Spleen (tissue), 11 donors: ENCODE data around the gene PRDX3. TPM values are rescaled to one million over a fixed set of nuclear protein-coding genes. Genes with fewer than 3 reads are reported as not detected.

Experiments used
- DNase-seq: peaks from one replicate; pipeline ENCODE4 v3.0.0-alpha.2; 2020
- H3K27ac ChIP-seq, 8 donors: fragments of 200-600 bp; sonication (generic) in 7 of 8; 1 replicate in 4 of 8; 2 replicates in 4 of 8; pipeline versions ENCODE4 v1.5.0 to v1.8.0; 2016 to 2021; ENCODE audit warnings: inconsistent platforms in 4 of 8, mild to moderate bottlenecking in 4 of 8, moderate library complexity in 1 of 8
- H3K27me3 ChIP-seq, 7 donors: fragments of 200-600 bp; sonication (generic) in 6 of 7; replicated peaks in 1 of 7; 1 replicate in 4 of 7; 2 replicates in 3 of 7; pipeline versions ENCODE4 v1.5.0 to v1.8.0; 2016 to 2021; ENCODE audit warnings: inconsistent platforms in 3 of 7, mild to moderate bottlenecking in 1 of 7
- H3K36me3 ChIP-seq, 6 donors: fragments of 200-600 bp; sonication (generic) in 5 of 6; 1 replicate in 4 of 6; 2 replicates in 2 of 6; pipeline versions ENCODE4 v1.5.0 to v1.8.0; 2016 to 2021; ENCODE audit warnings: inconsistent platforms in 2 of 6
- H3K4me1 ChIP-seq, 6 donors: fragments of 200-600 bp; sonication (generic) in 5 of 6; 1 replicate in 3 of 6; 2 replicates in 3 of 6; pipeline versions ENCODE4 v1.5.0 to v1.8.0; 2016 to 2021; ENCODE audit warnings: inconsistent platforms in 3 of 6
- H3K4me3 ChIP-seq, 8 donors: fragments of 200-600 bp; sonication (generic) in 7 of 8; 1 replicate in 4 of 8; 2 replicates in 4 of 8; pipeline versions ENCODE4 v1.5.0 to v1.8.0; 2016 to 2021; ENCODE audit warnings: inconsistent platforms in 4 of 8, mild to moderate bottlenecking in 4 of 8, moderate library complexity in 2 of 8
- H3K9me3 ChIP-seq, 8 donors: fragments of 200-600 bp; sonication (generic) in 7 of 8; 1 replicate in 4 of 8; 2 replicates in 4 of 8; pipeline versions ENCODE4 v1.5.0 to v1.8.0; 2016 to 2021; ENCODE audit warnings: inconsistent platforms in 4 of 8
- POLR2A ChIP-seq, 3 donors: fragments of 450-650 bp; IDR thresholded peaks; one replicate each; pipeline ENCODE4 v1.5.1; 2017; ENCODE audit warnings: antibody characterized with exemption in 3 of 3, mild to moderate bottlenecking in 1 of 3
- POLR2AphosphoS5 ChIP-seq, 3 donors: sonication (generic); formaldehyde crosslinking; IDR thresholded peaks; one replicate each; pipeline ENCODE4 v1.5.1; 2017; ENCODE audit warnings: antibody characterized with exemption in 3 of 3
- WGBS, 5 donors: extraction: QIAGEN DNeasy Blood & Tissue Kit in 3 of 5; methylation state at CpG; one replicate each; pipeline versions ENCODE4 v1.1.5 to v1.1.7; 2013 to 2018; 5-methylcytosine and 5-hydroxymethylcytosine counted together
- intact Hi-C: fragments of 100-400 bp; cut with DNase I; formaldehyde crosslinking; loops from one replicate; pipeline ENCODE4 v1.15.0; 2023; ENCODE audit warnings: low total_unique reads
- polyA plus RNA-seq, 3 donors: library from polyadenylated mRNA; stranded (reverse); fragments of 200-250 nt; gene quantifications; one replicate each; pipeline ENCODE4 v1.2.1, GENCODE V29; 2013
- total RNA-seq, 7 donors: library from RNA; depleted of rRNA in 3 of 7; stranded (reverse); fragments of >200 nt in 3 of 7; fragmentation: NEBNext Ultra II Directional in 4 of 7; extraction: Animal tissue kit (Norgen Biotek cat#: 25700) in 4 of 7; gene quantifications; one replicate each; pipeline versions ENCODE4 v1.1.0 to v1.2.1, GENCODE V29; 2016 to 2021
- TF ChIP-seq, protein P1 (sequence below), 11 experiments: fragments of 200-600 bp in 7 of 11; fragments of 450-650 bp in 4 of 11; sonication (generic) in 4 of 11; IDR thresholded peaks in 8 of 11; conservative IDR thresholded peaks in 3 of 11; 1 replicate in 7 of 11; 2 replicates in 4 of 11; pipeline versions ENCODE4 v1.4.0 to v1.8.0; 2016 to 2021; ENCODE audit warnings: antibody characterized with exemption in 11 of 11, inconsistent platforms in 4 of 11, mild to moderate bottlenecking in 1 of 11
- donor health status: healthy with polysubstance abuse.
- donor health status: DM: no; HTN: no; CAD: no; lungs with moderate emphysema.
- donor health status: DM: no; HTN: no; CAD: no.
- donor health status: Bipolar disorder and iron deficiency.
- donor health status: healthy.
- donor health status: DM: no; HTN: no; CAD: no.
- donor health status: DM: yes; HTN: yes; CAD: no.

Gene PRDX3
- total and polyA plus RNA-seq, 10 donors: 61.9 to 138 (median 96.5) TPM

DNA sequence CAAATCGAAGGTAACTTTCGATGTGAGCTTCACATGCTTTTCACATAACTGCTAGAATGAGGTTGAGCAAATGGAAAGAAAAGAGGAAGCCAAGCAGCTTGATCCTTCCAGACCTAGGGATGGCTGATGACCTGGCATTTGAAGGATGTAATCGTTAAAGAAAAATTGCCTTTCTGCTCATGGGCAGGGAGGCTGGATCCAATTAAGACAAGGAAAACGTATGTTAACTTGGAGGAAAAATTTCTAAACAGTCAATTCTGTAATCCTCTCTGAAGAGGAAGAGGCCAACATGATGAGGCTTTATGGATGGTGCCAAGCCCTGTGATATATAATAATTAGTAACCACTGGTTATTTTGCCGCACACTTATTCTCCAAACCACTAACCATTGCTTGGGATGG lies 41.3 kb upstream of the PRDX3 start:
- TF ChIP-seq, protein P1, sequence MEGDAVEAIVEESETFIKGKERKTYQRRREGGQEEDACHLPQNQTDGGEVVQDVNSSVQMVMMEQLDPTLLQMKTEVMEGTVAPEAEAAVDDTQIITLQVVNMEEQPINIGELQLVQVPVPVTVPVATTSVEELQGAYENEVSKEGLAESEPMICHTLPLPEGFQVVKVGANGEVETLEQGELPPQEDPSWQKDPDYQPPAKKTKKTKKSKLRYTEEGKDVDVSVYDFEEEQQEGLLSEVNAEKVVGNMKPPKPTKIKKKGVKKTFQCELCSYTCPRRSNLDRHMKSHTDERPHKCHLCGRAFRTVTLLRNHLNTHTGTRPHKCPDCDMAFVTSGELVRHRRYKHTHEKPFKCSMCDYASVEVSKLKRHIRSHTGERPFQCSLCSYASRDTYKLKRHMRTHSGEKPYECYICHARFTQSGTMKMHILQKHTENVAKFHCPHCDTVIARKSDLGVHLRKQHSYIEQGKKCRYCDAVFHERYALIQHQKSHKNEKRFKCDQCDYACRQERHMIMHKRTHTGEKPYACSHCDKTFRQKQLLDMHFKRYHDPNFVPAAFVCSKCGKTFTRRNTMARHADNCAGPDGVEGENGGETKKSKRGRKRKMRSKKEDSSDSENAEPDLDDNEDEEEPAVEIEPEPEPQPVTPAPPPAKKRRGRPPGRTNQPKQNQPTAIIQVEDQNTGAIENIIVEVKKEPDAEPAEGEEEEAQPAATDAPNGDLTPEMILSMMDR (IDR thresholded peaks at IDR 0.05 in 8 of 11, conservative IDR thresholded peaks at IDR 0.05 in 3 of 11): no peak
- intact Hi-C loops: loop anchor here (10.0 kb wide), 1 partner anchor 45 kb away; no protein-coding TSS in a partner anchor
- Histone ChIP-seq H3K9me3 (no peaks in the 10 kb centered on the region), H3K27ac (peak overlapping the region in 5 of 8 donors; percentile 5 to 71 (median 55)), H3K36me3 (no peaks in the 10 kb centered on the region), H3K27me3 (no peaks in the 10 kb centered on the region), H3K4me1 (peaks cover 15 to 99% (median 54%) of the 10 kb centered on the region in 6 donors), H3K4me3 (no peak overlapping the region)
- no peak for DNase-seq
- WGBS, 5 donors: 71 to 84% (median 73%) methylated on average over 5 of the region's 5 CpGs

DNA sequence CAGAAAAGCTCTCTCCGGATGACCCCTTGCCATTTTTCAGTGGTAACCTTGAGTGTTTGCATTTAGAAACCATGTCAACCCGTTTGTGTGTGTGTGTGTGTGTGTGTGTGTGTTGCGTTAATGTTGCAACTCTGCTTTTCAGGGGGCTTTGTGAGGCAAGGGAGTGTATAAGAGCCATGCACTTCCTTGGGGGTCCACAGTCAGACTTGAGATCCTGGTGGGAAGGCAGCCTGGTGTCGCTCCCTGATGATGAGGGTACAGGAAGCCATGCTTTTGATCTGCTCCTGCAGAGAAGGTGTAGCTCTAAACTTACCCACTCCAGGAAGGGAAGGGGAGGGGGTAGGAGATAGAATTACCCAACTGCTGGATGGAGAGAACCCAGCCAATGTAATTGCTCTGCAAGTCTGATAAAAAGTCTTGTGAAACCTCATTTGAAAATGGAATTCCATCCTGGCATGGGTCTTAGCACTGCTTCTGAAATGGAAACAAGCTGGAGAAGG lies 39.4 kb upstream of the PRDX3 start:
- DNase-seq: no peak
- TF ChIP-seq, protein P1 (IDR thresholded peaks at IDR 0.05 in 8 of 11, conservative IDR thresholded peaks at IDR 0.05 in 3 of 11): no peak
- TF ChIP-seq POLR2A (IDR thresholded peaks at IDR 0.05) (no peak), POLR2AphosphoS5 (IDR thresholded peaks at IDR 0.05) (no peak)
- peak overlapping the region in 2 of 8 donors; percentile 37 to 38 for H3K27ac ChIP-seq
- H3K36me3 ChIP-seq: peaks cover 0 to 1% (median 0%) of the 10 kb centered on the region in 6 donors
- H3K4me1 ChIP-seq: peaks cover 28 to 99% (median 63%) of the 10 kb centered on the region in 6 donors
- H3K27me3 ChIP-seq: no peaks in the 10 kb centered on the region
- no peak overlapping the region for H3K4me3 ChIP-seq
- 56 to 68% (median 58%) methylated on average over 4 of the region's 4 CpGs for WGBS, 5 donors
- intact Hi-C loops: loop anchor here (10.0 kb wide), 1 partner anchor 47 kb away; no protein-coding TSS in a partner anchor
- H3K9me3 ChIP-seq: no peaks in the 10 kb centered on the region

DNA sequence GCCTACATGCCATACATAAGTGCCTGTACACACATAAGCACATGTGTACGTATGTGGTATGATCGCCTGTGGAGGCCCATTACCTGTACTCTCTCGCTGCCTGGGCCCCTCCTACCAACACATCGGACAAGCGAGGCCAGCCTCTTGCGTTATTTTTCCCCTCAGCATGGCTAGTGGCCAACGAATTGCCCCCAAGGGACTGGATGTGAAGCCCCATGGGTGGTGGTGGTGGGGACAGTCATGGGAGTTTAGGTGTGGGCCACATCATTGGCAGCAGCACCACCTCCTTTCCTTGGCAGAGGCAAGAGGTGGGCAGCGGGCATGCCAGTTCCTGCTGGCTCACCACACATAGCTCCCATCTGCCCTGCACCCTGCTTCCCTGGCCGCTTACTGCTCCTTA lies 38.8 kb upstream of the PRDX3 start:
- 86 to 90% (median 88%) methylated on average over 9 of the region's 9 CpGs for WGBS, 5 donors
- Histone ChIP-seq H3K4me1 (peaks cover 28 to 99% (median 65%) of the 10 kb centered on the region in 6 donors), H3K27me3 (no peaks in the 10 kb centered on the region), H3K27ac (peak overlapping the region in 3 of 8 donors; percentile 10 to 38 (median 37)), H3K4me3 (no peak overlapping the region), H3K9me3 (no peaks in the 10 kb centered on the region), H3K36me3 (peaks cover 0 to 6% (median 0%) of the 10 kb centered on the region in 6 donors)
- TF ChIP-seq POLR2A (IDR thresholded peaks at IDR 0.05) (no peak), POLR2AphosphoS5 (IDR thresholded peaks at IDR 0.05) (no peak)
- TF ChIP-seq, protein P1 (IDR thresholded peaks at IDR 0.05 in 8 of 11, conservative IDR thresholded peaks at IDR 0.05 in 3 of 11): no peak
- intact Hi-C loops: loop anchor here (10.0 kb wide), 1 partner anchor 47 kb away; no protein-coding TSS in a partner anchor
- DNase-seq: no peak

DNA sequence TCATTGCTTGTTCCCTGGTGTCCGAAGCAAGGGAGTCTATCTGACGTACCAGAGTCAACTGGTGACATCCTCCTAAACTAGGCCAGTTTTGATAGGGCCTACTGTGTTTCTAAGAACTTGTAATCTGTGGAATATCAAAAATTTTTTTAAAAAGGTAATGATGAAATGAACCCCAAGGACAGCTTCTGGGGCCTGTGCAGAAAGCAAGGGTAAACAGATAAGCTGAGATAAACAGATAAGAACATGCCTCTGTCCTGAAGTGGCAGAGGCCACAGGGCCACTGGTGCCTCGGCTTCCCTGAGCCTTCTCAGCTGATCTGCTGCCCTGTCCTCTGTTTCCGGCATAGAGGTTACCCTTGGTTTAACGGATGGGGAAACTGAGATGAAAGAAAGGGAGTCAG lies 37.5 kb upstream of the PRDX3 start:
- WGBS, 5 donors: 79 to 85% (median 81%) methylated on average over 5 of the region's 5 CpGs
- Histone ChIP-seq H3K27ac (peak overlapping the region in 3 of 8 donors; percentile 21 to 39 (median 28)), H3K36me3 (peaks cover 0 to 6% (median 0%) of the 10 kb centered on the region in 6 donors), H3K4me1 (peaks cover 35 to 99% (median 69%) of the 10 kb centered on the region in 6 donors), H3K9me3 (no peaks in the 10 kb centered on the region), H3K4me3 (no peak overlapping the region), H3K27me3 (no peaks in the 10 kb centered on the region)
- TF ChIP-seq POLR2A (IDR thresholded peaks at IDR 0.05) (no peak), POLR2AphosphoS5 (IDR thresholded peaks at IDR 0.05) (no peak)
- TF ChIP-seq, protein P1 (IDR thresholded peaks at IDR 0.05 in 8 of 11, conservative IDR thresholded peaks at IDR 0.05 in 3 of 11): no peak
- intact Hi-C loops: loop anchor here (10.0 kb wide), 1 partner anchor 49 kb away; no protein-coding TSS in a partner anchor
- DNase-seq: no peak
